ENCODE data around the gene SMIM30. TPM values are rescaled to one million over a fixed set of nuclear protein-coding genes. Genes with fewer than 3 reads are reported as not detected.

SMIM30 gene
- total RNA-seq, 4 donors from 2014 or later: 11.5 to 71.5 (median 47.1) TPM

- intact Hi-C loops (cut with DNase I; ENCODE audit: low total_unique reads): no loop called here
These were observed 25.6 kb downstream of the SMIM30 start for GRCh38 chr7:113092762-113093161.

GRCh38 chr7:113087071-113087998 is 31.0 kb downstream of the SMIM30 start:
- Histone ChIP-seq H3K27ac (peak overlapping the region; percentile 34 to 45), H3K4me1 (no peaks in the 10 kb centered on the region), H3K36me3 (no peaks in the 10 kb centered on the region), H3K27me3 (peaks cover 0 to under 1% of the 10 kb centered on the region in 2 donors), H3K4me3 (peak overlapping the region; percentile 25 to 38), H3K9me3 (no peaks in the 10 kb centered on the region)
- no peak for TF ChIP-seq POLR2A (IDR thresholded peaks at IDR 0.05)
- TF ChIP-seq CTCF (IDR thresholded peaks at IDR 0.05): no peak
- peak in 1 of 2 donors; percentile 16 for DNase-seq
- intact Hi-C loops (cut with DNase I; ENCODE audit: low total_unique reads): no loop called here

More at GRCh38 chr7:113092762-113093161, 25.6 kb downstream of the SMIM30 start:
- H3K27me3 ChIP-seq: no peaks in the 10 kb centered on the region
- no peaks in the 10 kb centered on the region for H3K4me1 ChIP-seq
- TF ChIP-seq CTCF (IDR thresholded peaks at IDR 0.05) (no peak), POLR2A (IDR thresholded peaks at IDR 0.05) (no peak)
- no peak overlapping the region for H3K27ac ChIP-seq
- no peak for DNase-seq
- no peak overlapping the region for H3K4me3 ChIP-seq
- no peaks in the 10 kb centered on the region for H3K36me3 ChIP-seq
- no peaks in the 10 kb centered on the region for H3K9me3 ChIP-seq

- peak within 1 kb of the TSS; percentile 34 to 45 for H3K27ac ChIP-seq
- TF ChIP-seq POLR2A (IDR thresholded peaks at IDR 0.05) (peak in 1 of 2 donors; percentile 34), CTCF (IDR thresholded peaks at IDR 0.05) (no peak)
- H3K4me1 ChIP-seq: no peaks in the 10 kb centered on the region
- peak; percentile 31 to 35 for DNase-seq
- H3K27me3 ChIP-seq: peaks cover 0 to 5% of the 10 kb centered on the region in 2 donors
- no peaks in the 10 kb centered on the region for H3K36me3 ChIP-seq
- H3K4me3 ChIP-seq: peak within 1 kb of the TSS; percentile 25 to 38
- intact Hi-C loops (cut with DNase I; ENCODE audit: low total_unique reads): no loop called here
- no peaks in the 10 kb centered on the region for H3K9me3 ChIP-seq
These were observed 31.9 kb downstream of the SMIM30 start, which contains the start of gene GPR85 for GRCh38 chr7:113086431-113086888. TSS of gene GPR85 (minus strand) at chr7:113086827. CDS start at chr7:113084721, 2,106 bp downstream.

GRCh38 chr7:113085781-113086390 is 32.5 kb downstream of the SMIM30 start:
- TF ChIP-seq POLR2A (IDR thresholded peaks at IDR 0.05) (no peak), CTCF (IDR thresholded peaks at IDR 0.05) (no peak)
- H3K36me3 ChIP-seq: no peaks in the 10 kb centered on the region
- peak overlapping the region in 1 of 2 donors; percentile 38 for H3K4me3 ChIP-seq
- intact Hi-C loops (cut with DNase I; ENCODE audit: low total_unique reads): no loop called here
- no peaks in the 10 kb centered on the region for H3K4me1 ChIP-seq
- peaks cover 0 to 5% of the 10 kb centered on the region in 2 donors for H3K27me3 ChIP-seq
- H3K27ac ChIP-seq: no peak overlapping the region
- no peak for DNase-seq
- H3K9me3 ChIP-seq: no peaks in the 10 kb centered on the region

Data from uterus (tissue), 4 donors.